HG03175 (cell line): Measurements from ENCODE around the gene PPP2R2B.

Experiments used
- ATAC-seq: cut with Tn5 transposase; IDR thresholded peaks from one replicate; pipeline ENCODE4 v1.9.1; 2021; ENCODE audit warnings: mild to moderate bottlenecking, moderate library complexity; ENCODE audit not compliant: unreplicated experiment

PPP2R2B gene

DNA sequence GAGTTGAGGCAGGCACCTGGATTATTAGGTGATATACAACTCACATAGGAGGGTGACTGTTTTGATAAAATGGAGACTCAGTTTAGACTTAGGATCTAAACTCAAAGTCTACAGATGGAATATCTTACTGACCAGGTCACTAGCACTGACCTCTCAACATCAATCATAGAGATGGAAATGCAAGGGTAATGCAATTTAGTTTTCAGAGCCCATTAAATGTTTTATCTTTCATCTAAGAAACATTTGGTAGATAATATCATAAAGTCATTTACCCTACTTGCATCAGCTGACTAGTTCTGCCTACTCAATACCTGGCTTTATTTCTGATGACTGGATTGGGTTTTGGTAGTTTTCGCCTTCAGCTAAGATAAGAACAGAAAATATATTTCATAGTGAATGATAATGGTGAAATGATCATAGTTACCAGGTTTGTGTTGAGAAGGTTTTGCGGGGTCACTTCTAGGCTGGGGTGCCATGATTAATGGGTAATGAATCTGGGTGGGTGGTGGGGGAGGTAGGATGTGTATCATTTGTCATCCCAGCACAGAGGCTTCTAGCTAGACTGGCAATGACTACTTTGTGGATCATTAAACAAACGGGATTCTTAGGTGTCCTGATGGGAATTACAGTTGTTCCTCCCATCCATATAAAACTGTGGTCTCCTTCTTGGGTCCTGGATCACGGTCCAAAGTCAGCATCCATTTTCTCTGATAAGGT is 173.4 kb downstream of the PPP2R2B start:
- ATAC-seq: no peak

DNA sequence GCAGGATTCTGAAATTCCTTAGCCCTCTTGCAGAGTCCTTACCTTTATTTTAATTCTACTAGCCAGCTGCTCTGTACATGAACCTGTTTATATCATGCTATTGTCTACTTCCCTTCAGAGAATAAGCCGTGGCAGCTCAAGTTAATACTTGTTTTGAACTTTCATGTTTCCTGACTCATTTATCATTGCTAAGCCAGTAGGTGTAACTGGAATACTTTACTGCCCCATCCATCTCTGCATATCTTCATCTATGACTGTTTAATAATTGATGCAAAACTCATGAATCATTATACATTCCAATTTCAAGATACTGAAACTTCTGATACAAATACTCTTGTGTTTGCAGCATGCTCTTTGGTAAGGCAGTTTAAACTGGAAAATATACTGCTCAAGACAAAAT is 174.7 kb downstream of the PPP2R2B start:
- ATAC-seq: no peak

DNA sequence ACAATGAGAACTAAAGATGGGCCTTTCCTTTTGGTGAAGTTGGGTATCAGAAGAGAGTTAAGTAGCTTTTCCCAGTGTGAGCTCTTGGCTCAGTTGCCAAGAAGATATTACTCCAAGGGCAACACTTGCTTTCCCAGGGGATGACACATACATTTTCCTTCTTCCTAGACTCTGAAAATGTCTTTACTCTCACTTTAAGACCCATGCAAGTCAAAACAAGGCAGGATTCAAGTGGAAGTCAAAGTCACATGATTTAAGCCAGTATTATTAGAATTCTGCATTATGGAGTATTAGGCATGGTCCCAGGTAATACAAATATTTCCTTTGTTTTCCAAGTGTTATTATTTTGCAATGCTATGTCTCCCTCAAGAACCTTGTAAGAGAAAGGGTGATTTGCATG is 175.1 kb downstream of the PPP2R2B start:
- ATAC-seq: no peak

DNA sequence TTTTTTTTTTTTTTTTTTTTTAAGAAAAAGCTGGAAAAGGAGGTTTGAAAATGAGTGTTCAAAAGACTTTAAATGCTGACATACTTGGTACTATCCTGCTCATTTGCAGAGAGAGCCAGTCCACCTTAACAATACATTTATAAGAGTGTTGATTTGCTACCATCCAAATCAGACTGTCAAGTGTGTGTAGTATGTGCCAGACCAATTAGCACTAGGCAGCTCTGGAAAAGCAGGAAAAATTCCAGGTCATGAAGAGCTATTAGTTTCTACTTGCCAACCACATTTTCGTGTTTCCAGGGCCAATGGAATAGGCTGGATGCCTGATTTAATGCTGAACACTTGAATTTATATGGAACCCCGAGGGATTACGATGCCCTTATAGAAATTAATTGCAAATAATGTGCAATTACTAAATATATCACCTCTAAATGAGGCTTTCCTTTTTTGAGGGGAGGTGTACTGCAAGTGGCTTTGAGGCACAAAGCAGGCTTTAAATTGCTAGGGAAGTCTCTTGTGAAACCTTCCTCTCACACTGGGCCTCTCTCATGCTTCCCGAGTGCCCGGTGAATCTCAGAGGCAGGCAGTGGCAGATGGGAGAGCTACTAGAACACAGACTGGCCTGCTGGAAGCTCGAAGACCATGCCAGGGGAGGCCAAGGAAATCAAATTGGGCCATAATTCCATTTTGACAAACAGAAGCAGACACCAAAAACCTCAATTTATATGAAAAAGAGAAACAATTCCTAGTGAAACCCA is 178.7 kb downstream of the PPP2R2B start:
- ATAC-seq: no peak

DNA sequence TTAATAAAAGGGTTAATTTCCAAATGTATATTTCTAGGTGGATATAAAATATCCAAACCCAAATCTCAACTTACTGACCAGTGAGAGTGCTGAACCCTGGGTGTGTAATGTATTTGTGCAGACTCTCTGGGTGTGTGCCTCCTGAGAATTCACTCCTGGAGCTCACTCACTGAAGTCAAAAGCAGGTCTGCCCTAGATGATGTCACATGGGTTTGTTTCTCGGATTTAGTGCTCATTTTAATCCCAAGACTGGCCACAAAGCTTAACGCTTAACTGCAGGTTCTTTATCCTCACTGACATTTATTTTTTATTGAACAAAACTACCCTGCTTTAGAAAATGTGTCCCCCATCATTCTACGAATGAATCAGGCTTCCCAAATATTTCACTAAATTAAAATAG is 179.4 kb downstream of the PPP2R2B start:
- no peak for ATAC-seq

DNA sequence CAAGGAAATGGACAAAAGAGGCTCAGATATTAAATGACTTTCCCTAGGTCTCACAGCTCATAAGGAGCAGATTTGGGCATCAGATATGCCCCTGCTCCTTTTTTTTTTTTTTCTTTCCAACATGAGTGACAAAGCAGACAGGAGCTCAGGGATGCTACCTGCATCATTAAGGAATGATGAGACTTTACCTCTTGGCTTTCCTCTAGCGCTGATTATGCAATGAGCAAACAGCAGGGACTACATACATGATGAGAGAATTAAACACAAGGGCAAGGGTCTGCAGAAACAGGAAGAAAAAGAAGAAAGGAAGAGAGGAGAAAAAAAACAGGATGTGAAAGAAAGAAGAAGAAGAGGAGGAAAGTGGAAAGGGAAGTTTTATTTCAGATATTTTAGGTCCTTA is 179.9 kb downstream of the PPP2R2B start:
- ATAC-seq: no peak

DNA sequence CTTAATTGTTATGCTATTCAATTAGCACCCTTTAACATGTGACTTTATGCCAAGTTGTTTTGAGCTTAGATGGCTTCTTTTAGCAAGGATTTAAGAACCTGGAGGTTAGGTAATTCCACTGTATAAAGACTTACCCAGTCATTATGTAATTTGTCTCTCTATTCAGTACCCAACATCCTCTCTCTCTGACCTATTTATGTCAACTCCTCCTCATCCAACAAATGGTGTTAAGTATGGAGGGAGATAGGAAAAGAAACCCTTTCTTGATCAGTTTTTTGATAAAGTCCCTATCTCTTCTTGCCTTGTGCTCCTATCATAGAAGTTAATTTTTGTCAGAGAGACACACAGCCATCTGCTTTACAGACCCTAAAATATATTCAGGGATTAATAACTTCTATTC is 181.3 kb downstream of the PPP2R2B start:
- no peak for ATAC-seq

DNA sequence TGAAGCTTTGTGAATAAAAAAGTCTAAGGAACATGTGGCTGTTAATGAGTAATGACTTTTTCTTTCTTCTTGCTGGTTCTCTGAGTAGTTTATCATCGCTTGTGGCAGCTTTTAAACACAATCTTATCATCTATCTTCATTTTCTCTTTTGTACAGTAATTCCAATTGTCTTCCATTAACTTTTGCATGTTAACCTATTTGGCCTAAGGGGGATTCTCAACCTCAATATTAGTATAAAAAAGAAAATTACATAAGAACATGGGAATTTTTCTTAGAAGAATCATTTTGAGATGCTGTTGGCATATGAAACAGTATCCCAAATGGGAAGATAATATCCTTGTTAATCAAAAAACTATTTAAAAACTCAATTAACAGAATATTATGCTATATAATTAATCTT is 182.9 kb downstream of the PPP2R2B start:
- no peak for ATAC-seq

DNA sequence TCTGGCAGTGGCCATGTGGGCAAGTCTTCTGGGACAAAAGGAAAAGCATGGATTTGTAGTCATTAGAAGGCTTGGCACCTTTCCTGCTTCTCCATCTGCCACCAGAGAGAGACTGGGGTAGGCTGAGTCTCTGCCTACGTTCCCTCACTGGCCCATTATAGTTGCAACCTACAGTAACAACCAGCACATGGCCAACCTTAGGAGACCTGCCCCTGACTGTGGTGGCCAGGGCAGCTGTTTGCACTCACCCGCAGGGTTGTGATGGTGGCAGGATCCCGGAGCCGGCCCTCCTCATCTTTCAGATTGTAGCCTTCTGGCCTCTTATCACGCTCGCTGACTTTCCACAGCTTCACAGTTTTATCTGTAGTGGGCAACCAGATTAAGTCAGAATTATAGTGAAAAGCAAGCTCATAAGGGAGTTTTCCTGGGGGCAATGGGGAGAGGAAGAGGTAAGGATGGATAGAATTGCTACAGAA is 187.6 kb downstream of the PPP2R2B start:
- ATAC-seq: no peak

DNA sequence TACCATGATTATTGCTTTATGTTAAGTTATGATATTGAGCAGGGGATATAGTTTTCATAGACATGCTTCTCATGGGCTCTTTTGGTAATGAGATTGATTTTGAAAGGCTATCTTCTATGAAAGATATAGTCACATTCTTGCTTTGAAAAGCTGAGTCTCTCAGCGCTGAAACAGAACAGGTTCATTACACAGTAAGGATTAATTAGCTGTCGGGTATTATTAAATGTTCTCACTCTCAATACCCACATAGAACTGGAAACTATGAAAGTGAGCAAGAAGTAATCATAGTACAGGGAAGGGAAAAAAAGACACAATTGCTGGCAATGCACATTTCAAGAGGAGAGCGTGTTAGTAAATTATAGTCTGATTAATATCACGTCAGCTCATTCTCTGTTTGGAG is 190.9 kb downstream of the PPP2R2B start:
- ATAC-seq: no peak

DNA sequence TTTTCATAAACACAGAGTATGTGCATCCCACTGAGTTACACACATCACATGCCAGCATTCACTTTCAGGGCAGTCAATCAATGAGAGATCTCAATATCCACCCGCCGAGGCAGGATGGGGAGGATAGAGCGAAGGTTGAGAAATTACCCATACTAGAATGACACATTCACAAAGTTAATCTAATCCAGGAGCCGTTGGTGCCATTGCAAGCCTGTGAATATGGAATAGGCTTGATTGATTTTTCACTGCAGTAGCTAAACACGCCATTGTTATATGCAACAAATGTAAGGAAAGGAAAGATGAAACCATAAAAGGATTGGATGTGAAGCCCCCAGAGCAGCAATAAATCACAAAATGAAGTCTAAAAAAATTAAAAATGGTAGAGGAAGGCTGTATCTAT is 194.7 kb downstream of the PPP2R2B start:
- no peak for ATAC-seq

DNA sequence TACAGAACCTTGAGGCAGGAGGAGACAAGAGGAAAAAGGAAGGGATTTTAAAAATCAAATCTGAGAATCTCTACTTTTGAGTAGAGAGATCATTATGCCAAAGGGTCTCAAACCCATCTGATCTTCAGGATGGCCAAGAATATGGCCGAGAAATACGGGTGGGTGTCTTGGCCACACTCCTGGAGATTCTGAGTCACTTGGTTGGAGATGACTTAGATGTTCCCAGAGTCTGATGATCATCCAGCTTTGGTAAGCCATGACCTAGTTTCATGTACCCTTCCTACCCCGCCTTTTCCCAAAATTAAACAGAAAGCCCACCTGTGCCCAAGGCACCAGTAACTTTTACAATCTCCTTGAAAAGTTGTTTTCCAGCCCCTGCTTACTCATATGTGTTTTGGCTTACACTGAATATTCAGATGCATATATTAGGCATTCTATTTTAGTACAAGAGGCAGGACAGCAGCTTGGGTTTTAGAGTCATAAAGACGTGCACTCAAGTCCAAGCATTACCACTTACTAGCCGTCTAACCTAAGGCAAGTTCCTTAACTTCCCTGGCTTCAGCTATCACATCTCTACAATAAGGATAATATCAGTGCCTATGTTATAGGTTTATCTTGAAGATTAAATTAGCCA is 195.5 kb downstream of the PPP2R2B start:
- no peak for ATAC-seq

DNA sequence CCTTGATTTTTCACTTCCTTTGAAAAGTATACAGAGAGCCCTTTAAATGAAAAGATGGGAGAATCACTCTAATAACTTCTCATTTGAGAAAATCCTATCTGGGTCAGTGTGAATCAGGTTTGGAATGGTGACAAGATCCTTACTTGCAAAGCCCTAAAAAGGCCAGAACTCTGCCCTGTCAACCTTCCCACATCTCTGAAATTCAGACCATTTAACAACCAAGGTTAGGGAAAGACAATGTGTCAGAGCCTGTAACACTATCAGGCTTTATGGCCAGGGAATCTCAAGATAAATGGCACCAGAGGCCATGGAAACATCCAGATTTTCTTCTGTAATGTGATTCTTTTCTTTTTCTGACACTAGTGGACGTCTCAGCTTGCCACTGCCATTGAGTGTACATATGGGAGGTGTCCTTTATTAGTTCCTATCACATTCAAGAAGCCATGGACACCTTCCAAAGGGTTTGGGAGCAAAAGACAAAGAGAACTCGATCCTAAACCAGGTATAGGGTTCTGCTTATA is 196.9 kb downstream of the PPP2R2B start:
- no peak for ATAC-seq

DNA sequence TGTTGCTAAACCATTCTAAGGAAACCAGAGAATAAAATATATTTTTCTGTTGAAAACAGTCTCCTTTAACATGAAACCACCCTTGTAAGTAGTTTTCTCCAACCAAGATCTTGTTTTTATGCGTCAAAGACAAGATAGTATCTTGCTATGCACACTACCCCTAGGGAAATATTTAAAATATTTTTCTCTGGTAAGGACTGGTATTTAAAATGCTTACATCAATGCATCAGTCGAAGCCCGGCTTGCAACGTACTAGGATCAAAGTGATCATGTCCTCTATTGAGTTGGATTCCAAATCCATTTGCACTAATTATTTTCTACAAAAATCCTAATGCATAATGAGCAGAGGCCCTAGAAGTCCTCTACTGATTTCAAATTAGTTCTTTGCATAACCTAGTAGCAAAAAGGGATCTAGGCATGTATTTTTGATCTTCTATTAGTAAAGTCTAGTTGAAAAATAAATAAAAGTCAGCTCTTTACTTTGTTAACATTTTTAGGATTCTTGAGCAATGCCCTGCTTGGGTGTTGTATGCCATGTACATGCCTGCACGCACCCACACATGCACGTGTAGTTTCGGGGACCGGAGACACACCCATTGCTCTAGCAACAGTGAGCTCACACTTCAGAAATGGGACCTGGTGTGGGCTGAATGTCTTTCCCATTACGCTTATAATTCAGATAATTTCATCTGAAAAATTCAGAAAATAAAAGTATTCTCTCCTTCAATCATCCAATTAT is 197.5 kb downstream of the PPP2R2B start:
- no peak for ATAC-seq

DNA sequence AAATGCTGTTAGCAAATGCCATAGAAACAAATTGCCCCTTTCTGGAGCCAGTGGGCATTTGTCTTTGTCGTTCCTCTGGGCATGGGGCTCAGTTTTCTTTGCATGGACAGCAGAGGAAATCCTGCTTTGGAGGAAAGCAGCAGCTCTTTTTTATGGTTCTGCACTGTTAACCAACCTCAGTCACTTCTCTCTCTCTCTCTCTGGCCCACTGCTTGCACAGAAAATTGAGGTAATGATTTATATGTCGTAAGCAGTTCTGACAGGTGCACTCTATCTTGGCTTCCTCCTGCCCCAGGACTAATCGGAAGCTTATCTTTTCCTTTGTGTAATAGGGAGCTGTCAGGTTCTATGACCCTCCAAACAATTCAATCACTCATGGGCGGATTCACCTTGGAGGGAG is 202.9 kb downstream of the PPP2R2B start:
- peak; percentile 96 for ATAC-seq

DNA sequence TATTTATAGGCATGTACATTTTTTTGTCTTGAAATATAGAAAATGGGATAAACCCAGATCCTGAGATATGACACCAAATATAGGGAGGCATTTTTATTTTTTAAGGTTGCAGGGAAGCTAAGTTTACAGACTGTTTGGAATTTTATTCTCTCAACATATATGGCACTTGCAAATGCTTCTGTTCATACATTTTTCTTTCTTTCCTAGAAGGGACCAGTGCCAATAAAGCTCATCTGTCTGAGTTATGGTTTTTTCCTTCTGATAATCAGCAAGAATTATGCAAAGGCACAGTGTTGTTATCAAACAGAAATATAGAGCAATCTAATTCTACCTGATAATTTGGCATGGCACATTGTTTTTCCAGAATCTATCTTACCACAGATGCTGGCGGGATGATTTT is 205.7 kb downstream of the PPP2R2B start:
- ATAC-seq: no peak

DNA sequence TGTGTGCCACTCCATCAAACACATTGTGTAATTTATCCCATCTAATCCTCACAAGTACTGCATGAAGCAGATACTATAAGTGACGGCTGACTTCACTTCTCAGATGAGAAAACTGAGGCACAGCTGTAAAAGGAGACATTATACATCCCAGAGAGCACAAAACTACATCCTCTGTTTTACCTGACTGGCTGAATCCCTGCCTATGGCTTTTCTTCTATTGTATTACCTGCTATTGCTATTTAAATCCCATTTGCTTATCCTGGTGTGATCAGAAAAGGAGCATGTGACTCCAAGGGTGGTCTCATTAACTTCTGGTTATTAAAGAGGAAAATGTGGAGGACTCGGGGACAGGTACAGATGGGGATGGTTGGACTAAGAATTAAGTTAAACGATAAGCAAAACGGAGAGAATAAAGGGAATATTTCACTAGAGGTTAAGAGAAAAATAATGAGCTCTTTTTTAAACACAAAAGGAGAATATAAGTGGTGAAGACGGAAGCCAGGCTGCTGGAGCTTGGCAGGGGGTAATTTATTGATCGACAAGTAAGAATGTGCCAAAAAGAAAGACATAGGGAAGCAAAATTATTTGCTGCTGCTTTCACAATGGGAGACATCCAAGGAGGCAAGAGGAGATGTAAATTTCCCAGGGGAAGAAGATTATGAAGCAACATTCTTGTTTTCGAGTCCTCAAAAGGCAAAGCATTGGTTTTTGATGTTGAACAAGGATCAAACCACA is 206.8 kb downstream of the PPP2R2B start:
- no peak for ATAC-seq

DNA sequence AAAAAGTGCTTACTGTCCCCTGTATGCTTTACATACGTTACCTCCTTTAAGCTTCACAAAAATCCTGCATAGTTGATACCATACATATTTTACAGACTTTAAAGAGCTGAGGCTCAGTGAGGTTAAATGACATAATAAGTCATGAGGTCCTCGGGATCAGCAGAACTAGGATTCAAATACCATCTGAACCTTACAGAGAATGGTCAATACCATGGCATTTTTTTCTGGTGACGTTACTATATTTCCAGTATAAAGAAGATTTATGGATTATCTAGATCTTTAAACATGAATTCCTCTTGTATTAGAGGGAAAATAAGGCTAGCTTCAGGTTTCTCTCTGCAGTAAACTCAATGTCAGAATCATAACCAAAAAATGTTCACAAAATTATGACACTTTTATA is 208.9 kb downstream of the PPP2R2B start:
- ATAC-seq: no peak

DNA sequence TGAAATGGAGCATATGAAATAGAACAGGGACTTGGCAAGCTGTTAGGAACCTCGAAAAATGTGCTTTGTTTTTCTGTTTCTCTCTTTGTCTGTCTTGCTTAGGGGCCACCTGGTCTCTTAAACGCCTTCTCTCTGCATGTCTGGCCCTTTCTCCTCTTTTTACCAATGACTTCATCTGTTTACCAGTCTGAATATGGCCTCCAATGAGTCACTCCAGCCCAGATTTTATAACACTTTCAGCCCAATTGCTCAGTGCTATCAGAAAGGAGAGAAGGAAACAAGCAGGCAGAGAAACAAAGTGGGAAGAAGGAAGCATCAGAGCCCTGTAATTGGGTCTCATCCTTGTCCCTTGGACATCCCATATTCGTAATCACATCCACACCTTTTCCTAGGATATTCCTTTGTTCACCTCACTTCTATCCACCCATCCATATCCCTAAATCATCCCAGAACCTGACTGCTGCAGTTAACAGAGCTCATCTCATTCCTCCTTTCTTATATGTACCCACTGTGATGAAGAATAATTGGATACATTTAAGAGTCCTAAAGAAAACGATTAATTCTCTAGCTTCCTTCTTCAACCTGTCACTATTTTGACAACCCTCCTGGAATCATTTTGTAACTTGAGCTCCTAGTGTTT is 210.8 kb downstream of the PPP2R2B start:
- ATAC-seq: no peak

DNA sequence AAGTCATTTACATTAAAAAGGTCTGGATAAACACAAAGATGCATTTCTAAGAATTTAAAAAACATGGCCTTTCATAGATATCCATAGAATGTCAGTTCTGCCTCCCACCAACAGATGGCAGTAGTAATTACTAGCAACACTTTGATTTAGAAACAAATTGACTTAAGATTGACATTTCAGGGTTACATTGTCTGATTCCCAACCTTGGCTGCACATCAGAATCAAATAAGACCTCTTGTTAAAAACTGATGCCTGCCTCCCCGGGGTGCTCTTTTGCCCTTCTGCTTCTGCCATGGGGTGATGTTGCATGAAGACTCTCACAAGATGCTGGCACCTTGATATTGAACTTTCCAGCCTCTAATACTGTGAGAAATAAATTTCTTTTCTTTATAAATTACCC is 216.3 kb downstream of the PPP2R2B start:
- ATAC-seq: peak; percentile 43
